HUES64 (cell line): ENCODE results near the gene GALNT5.
A peak's percentile ranks its signal among the peaks of the same experiment; 100 is the strongest.
"Not testable (repeated sequence)": the region's sequence is repeated elsewhere in the genome, so short reads cannot be mapped to it uniquely, and the experiment has no call there.

ENCODE experiments used
- H3K27ac ChIP-seq: 2 replicates; pipeline ENCODE4 v1.7.0; 2013; ENCODE audit warnings: low read depth, low read length, inconsistent platforms
- H3K27me3 ChIP-seq: 2 replicates; pipeline ENCODE4 v1.6.1; 2013; ENCODE audit warnings: mild to moderate bottlenecking, low read length; ENCODE audit not compliant: insufficient read depth
- H3K36me3 ChIP-seq: 2 replicates; pipeline ENCODE4 v1.6.1; 2013; ENCODE audit warnings: mild to moderate bottlenecking, low read length; ENCODE audit not compliant: insufficient read depth
- H3K4me1 ChIP-seq: 2 replicates; pipeline ENCODE4 v1.6.1; 2013; ENCODE audit warnings: mild to moderate bottlenecking, low read length, moderate library complexity; ENCODE audit not compliant: insufficient read depth
- H3K4me3 ChIP-seq: 2 replicates; pipeline ENCODE4 v1.5.1; 2013; ENCODE audit warnings: mild to moderate bottlenecking, low read length, moderate library complexity
- H3K9ac ChIP-seq: 2 replicates; pipeline ENCODE4 v1.6.1; 2013; ENCODE audit warnings: mild to moderate bottlenecking, low read depth, low read length
- H3K9me3 ChIP-seq: 2 replicates; pipeline ENCODE4 v1.6.1; 2013; ENCODE audit warnings: low read depth, low read length; ENCODE audit not compliant: insufficient read depth
- WGBS: fragments of 150-250, 120-280 bp; methylation state at CpG from one replicate; pipeline ENCODE4 v1.1.7; 2013; ENCODE audit warnings: missing lambda C conversion rate; 5-methylcytosine and 5-hydroxymethylcytosine counted together

Gene GALNT5

GRCh38 chr2:157329524-157329923 is 72.0 kb downstream of the GALNT5 start:
- H3K27ac ChIP-seq, result no peak overlapping the region
- peaks cover 3% of the 10 kb centered on the region; the same call in 1 of the 2 replicates for H3K27me3 ChIP-seq
- no peak overlapping the region for H3K9ac ChIP-seq
- H3K4me3 ChIP-seq, result no peak overlapping the region
- H3K4me1 ChIP-seq, result peaks cover 23% of the 10 kb centered on the region
- WGBS, result 93% methylated on average over 9 of the region's 9 CpGs
- no peaks in the 10 kb centered on the region for H3K9me3 ChIP-seq
- no peaks in the 10 kb centered on the region for H3K36me3 ChIP-seq

- Histone ChIP-seq H3K36me3 (no peaks in the 10 kb centered on the region), H3K27ac (no peak overlapping the region), H3K27me3 (no peaks in the 10 kb centered on the region), H3K4me1 (no peaks in the 10 kb centered on the region), H3K9ac (no peak overlapping the region), H3K4me3 (no peak overlapping the region), H3K9me3 (no peaks in the 10 kb centered on the region)
- WGBS, result 75% methylated on average over 1 of the region's 2 CpGs
Measured at GRCh38 chr2:157333304-157334047, 76.0 kb downstream of the GALNT5 start.

GRCh38 chr2:157334335-157334734 is 76.8 kb downstream of the GALNT5 start:
- H3K4me1 ChIP-seq, result no peaks in the 10 kb centered on the region; the same call in 1 of the 2 replicates
- no peaks in the 10 kb centered on the region for H3K27me3 ChIP-seq
- H3K36me3 ChIP-seq, result no peaks in the 10 kb centered on the region
- 93% methylated on average over 4 of the region's 4 CpGs for WGBS
- H3K9ac ChIP-seq, result no peak overlapping the region
- H3K27ac ChIP-seq, result no peak overlapping the region
- no peak overlapping the region for H3K4me3 ChIP-seq
- no peaks in the 10 kb centered on the region for H3K9me3 ChIP-seq

DNA sequence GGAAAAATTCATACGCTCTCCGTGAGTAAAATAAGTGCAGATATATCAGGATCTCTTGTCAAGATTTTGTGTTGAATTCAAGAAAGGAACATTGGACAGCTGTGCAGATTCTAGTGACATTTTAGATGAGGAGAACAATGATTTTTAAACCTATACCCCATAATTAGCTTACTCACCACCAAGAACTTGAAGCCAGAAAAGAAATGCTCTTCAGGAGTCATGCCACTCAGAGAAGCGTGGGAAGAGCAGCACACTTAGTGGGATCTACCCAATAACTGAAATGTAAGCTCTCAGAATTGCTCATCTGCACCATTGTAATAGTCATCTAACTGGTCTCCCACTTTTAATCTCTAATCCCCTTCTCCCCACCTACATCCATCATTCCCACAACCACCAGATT is 77.3 kb downstream of the GALNT5 start:
- no peaks in the 10 kb centered on the region for H3K9me3 ChIP-seq
- H3K27me3 ChIP-seq, result no peaks in the 10 kb centered on the region
- WGBS, result 95% methylated on average over 3 of the region's 3 CpGs
- no peak overlapping the region for H3K27ac ChIP-seq
- no peak overlapping the region for H3K4me3 ChIP-seq
- no peak overlapping the region for H3K9ac ChIP-seq
- no peaks in the 10 kb centered on the region; the same call in 1 of the 2 replicates for H3K4me1 ChIP-seq
- no peaks in the 10 kb centered on the region for H3K36me3 ChIP-seq

DNA sequence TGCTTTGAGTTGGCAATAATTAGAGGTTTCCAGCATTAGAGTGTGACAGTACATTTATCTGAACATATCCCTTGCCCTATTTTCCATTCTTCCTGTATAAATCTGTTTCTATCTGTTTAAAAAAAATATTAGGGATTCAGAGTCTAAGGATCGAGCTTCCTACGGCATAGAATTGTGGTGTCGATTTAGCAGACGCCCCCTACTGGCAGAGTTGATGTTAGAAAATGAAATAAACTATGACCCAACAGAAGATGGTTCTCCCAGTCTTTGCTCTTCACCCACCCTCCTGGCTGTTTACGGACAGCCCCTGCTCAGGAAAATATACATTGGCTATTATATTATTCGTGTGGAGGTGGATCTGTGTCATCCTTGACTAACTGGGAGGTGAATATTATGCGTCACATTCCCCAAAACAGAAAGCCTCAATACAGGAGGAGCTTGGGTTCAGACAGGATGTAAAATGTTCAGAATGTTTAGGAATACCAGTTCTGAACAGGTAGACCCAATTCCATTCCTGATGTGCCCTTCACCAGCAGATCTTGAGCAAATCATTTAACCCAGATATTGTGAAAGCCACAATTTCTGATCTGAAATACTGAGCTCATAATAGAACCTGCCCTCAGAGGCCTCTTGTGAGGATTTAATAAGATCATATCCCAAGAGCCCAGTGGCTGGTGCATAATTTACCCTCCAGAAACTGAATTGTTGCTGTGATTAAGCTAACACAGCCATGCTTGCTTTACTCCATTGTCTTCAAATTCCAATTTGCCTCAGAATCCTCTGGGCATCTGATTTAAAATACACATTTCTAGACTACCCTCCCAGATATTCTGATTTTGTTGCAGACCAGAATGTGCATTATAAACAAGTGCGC is 78.9 kb downstream of the GALNT5 start:
- Histone ChIP-seq H3K4me1 (no peaks in the 10 kb centered on the region; the same call in 1 of the 2 replicates), H3K9me3 (no peaks in the 10 kb centered on the region), H3K4me3 (no peak overlapping the region), H3K9ac (no peak overlapping the region), H3K27ac (no peak overlapping the region), H3K36me3 (no peaks in the 10 kb centered on the region), H3K27me3 (no peaks in the 10 kb centered on the region)
- WGBS, result 40% methylated on average over 7 of the region's 8 CpGs

- H3K9ac ChIP-seq, result no peak overlapping the region
- no peaks in the 10 kb centered on the region for H3K9me3 ChIP-seq
- no peaks in the 10 kb centered on the region for H3K27me3 ChIP-seq
- H3K4me1 ChIP-seq, result no peaks in the 10 kb centered on the region; the same call in 1 of the 2 replicates
- H3K4me3 ChIP-seq, result no peak overlapping the region
- H3K27ac ChIP-seq, result no peak overlapping the region
- 86% methylated on average over 3 of the region's 3 CpGs for WGBS
- H3K36me3 ChIP-seq, result no peaks in the 10 kb centered on the region
Measured at GRCh38 chr2:157337978-157338377, 80.5 kb downstream of the GALNT5 start.

DNA sequence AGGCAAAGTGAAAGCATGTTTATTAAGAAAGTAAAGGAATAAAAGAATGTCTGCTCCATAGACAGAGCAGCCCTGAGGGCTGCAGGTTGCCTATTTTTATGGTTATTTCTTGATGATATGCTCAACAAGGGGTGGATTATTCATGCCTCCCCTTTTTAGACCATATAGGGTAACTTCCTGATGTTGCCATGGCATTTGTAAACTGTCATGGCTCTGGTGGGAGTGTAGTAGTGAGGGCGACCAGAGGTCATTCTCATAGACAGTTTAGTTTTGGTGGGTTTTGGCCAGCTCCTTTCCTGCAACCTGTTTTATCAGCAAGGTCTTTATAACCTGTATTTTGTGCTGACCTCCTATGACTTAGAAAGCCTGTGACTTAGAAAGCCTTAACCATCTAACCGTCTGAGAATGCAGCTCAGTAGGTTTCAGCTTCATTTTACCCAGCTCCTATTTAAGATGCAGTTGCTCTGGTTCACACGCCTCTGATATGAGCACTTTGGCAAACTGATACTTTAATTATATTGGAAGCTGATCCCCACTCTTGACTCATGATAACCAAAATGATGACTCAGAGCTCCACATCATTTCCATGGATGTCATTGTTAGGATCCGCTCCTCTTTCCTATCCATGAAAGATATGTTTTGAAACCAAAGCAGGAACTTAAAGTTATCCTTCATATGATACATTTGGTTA is 82.6 kb downstream of the GALNT5 start:
- H3K27ac ChIP-seq, result no peak overlapping the region; the same call in 1 of the 2 replicates
- H3K27me3 ChIP-seq, result no peaks in the 10 kb centered on the region
- H3K9me3 ChIP-seq, result peaks cover 16% of the 10 kb centered on the region
- no peaks in the 10 kb centered on the region for H3K36me3 ChIP-seq
- H3K9ac ChIP-seq, result no peak overlapping the region
- WGBS, result 84% methylated on average over 4 of the region's 4 CpGs
- no peak overlapping the region for H3K4me3 ChIP-seq
- H3K4me1 ChIP-seq, result no peaks in the 10 kb centered on the region; the same call in 1 of the 2 replicates

- not testable (repeated sequence) for H3K27ac ChIP-seq, H3K4me3 ChIP-seq, H3K36me3 ChIP-seq, H3K9ac ChIP-seq, H3K4me1 ChIP-seq, H3K27me3 ChIP-seq
- 90% methylated on average over 2 of the region's 2 CpGs for WGBS
- peaks cover 16% of the 10 kb centered on the region for H3K9me3 ChIP-seq
Measured at GRCh38 chr2:157341381-157341780, 83.9 kb downstream of the GALNT5 start.

GRCh38 chr2:157345647-157346389 is 88.3 kb downstream of the GALNT5 start:
- no CpG with 5 or more reads among the region's 2 CpGs for WGBS
- peak overlapping the region; percentile 84; the same call in 1 of the 2 replicates for H3K27ac ChIP-seq
- H3K9ac ChIP-seq, result no peak overlapping the region
- H3K4me3 ChIP-seq, result no peak overlapping the region
- peaks cover 16% of the 10 kb centered on the region for H3K9me3 ChIP-seq
- no peaks in the 10 kb centered on the region for H3K36me3 ChIP-seq
- H3K4me1 ChIP-seq, result peaks cover 10% of the 10 kb centered on the region
- no peaks in the 10 kb centered on the region for H3K27me3 ChIP-seq

GRCh38 chr2:157348291-157348921 is 90.9 kb downstream of the GALNT5 start:
- no CpG with 5 or more reads among the region's 3 CpGs for WGBS
- Histone ChIP-seq H3K27me3 (no peaks in the 10 kb centered on the region), H3K27ac (no peak overlapping the region), H3K4me3 (no peak overlapping the region), H3K9me3 (peaks cover 13% of the 10 kb centered on the region), H3K9ac (no peak overlapping the region), H3K4me1 (peaks cover 10% of the 10 kb centered on the region), H3K36me3 (no peaks in the 10 kb centered on the region)
